ENCODE data around the gene FSD1L.
"Not testable (repeated sequence)": the region's sequence is repeated elsewhere in the genome, so short reads cannot be mapped to it uniquely, and the experiment has no call there.

The FSD1L gene

GRCh38 chr9:105497704-105498103 is 49.9 kb downstream of the FSD1L start:
- no peak for DNase-seq

GRCh38 chr9:105500108-105500766 is 52.4 kb downstream of the FSD1L start:
- DNase-seq, result no peak

GRCh38 chr9:105501414-105501813 is 53.6 kb downstream of the FSD1L start:
- DNase-seq, result no peak

- DNase-seq, result no peak
Measured at GRCh38 chr9:105502276-105502675, 54.4 kb downstream of the FSD1L start.

- DNase-seq, result no peak
Measured at GRCh38 chr9:105503881-105504280, 56.0 kb downstream of the FSD1L start.

- DNase-seq, result no peak
Measured at GRCh38 chr9:105507096-105507790, 59.4 kb downstream of the FSD1L start.

- DNase-seq, result no peak
Measured at GRCh38 chr9:105508530-105508929, 60.7 kb downstream of the FSD1L start.

- no peak for DNase-seq
Measured at GRCh38 chr9:105510024-105510423, 62.2 kb downstream of the FSD1L start.

- DNase-seq, result no peak
Measured at GRCh38 chr9:105511446-105511845, 63.6 kb downstream of the FSD1L start.

- no peak for DNase-seq
Measured at GRCh38 chr9:105515811-105516413, 68.1 kb downstream of the FSD1L start.

- peak; percentile 9 for DNase-seq
Measured at GRCh38 chr9:105519710-105520369, 72.0 kb downstream of the FSD1L start.

- not testable (repeated sequence) for DNase-seq
Measured at GRCh38 chr9:105520992-105521391, 73.2 kb downstream of the FSD1L start.

- not testable (repeated sequence) for DNase-seq
Measured at GRCh38 chr9:105522618-105523385, 75.0 kb downstream of the FSD1L start.

- no peak for DNase-seq
Measured at GRCh38 chr9:105531530-105531929, 83.7 kb downstream of the FSD1L start.

- no peak for DNase-seq
Measured at GRCh38 chr9:105535920-105536668, 88.3 kb downstream of the FSD1L start.

GRCh38 chr9:105539452-105539851 is 91.6 kb downstream of the FSD1L start:
- no peak for DNase-seq

- no peak for DNase-seq
Measured at GRCh38 chr9:105541838-105542237, 94.0 kb downstream of the FSD1L start.

GRCh38 chr9:105554042-105554441 is 106.2 kb downstream of the FSD1L start:
- DNase-seq, result no peak

GRCh38 chr9:105557804-105558610 is 110.2 kb downstream of the FSD1L start, which contains the start of gene FKTN:
TSS of gene FKTN (plus strand) at chr9:105558131. CDS start at chr9:105575033, 16,902 bp downstream.
- DNase-seq, result peak; percentile 78

GRCh38 chr9:105572455-105572854 is 124.6 kb downstream of the FSD1L start:
- DNase-seq, result no peak

GRCh38 chr9:105579952-105580351 is 132.1 kb downstream of the FSD1L start:
- DNase-seq, result not testable (repeated sequence)
